ENCODE data around the gene LSR. TPM values are rescaled to one million over a fixed set of nuclear protein-coding genes. Genes with fewer than 3 reads are reported as not detected.

LSR gene
- total RNA-seq, 2 donors from 2014 or later: 119 to 202 TPM

DNA sequence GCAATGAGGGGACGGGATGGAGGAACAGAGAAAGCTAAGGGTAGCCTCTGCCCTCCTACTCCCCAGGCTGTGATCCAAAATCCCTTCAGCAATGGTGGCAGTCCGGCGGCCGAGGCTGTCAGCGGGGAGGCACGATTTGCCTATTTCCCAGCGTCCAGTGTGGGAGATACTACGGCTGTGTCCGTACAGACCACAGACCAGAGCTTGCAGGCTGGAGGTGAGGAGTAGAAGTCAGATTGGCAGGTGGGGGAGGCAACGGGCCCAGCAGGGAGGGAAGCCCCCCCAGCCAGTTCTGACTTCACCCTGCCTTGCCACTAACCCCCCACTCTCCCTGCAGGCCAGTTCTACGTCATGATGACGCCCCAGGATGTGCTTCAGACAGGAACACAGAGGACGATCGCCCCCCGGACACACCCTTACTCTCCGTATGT is 21.6 kb downstream of the LSR start:
- Histone ChIP-seq H3K9me3 (no peaks in the 10 kb centered on the region), H3K27me3 (replicated peaks; ENCODE audit: insufficient read depth) (no peaks in the 10 kb centered on the region), H3K4me3 (no peak overlapping the region), H3K36me3 (peaks cover 0 to 30% of the 10 kb centered on the region in 2 donors), H3K4me1 (replicated peaks) (peaks cover 8% of the 10 kb centered on the region), H3K27ac (no peak overlapping the region)
- WGBS: 86% methylated on average over 16 of the region's 16 CpGs
- TF ChIP-seq POLR2AphosphoS5 (IDR thresholded peaks at IDR 0.05): no peak
- DNase-seq (ENCODE audit: low spot score): no peak
- intact Hi-C loops (cut with DNase I): loop anchor here (10.0 kb wide), 1 partner anchor 224 kb away; the partner anchor contains the start of gene KRTDAP

DNA sequence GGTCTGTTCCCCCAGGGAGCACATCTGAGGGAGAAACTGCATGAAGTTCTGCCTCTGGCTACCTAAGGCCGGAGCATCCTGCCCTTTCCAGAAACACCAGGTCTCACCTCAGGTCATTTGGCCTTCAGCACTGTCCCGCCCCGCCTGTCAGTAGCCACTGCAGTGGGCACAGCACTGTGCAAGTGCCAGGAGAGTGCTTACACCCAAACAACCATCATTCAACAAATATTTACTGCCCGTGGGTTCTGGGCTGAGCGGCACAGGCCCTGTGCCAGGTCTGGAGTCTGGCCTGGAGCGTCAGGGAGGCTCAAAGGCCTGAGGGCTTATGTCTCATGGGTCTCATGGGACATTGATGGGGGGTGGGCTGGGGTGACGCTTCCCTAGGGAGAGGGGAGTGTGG is 22.7 kb downstream of the LSR start:
- H3K9me3 ChIP-seq: no peaks in the 10 kb centered on the region
- TF ChIP-seq, protein P1, sequence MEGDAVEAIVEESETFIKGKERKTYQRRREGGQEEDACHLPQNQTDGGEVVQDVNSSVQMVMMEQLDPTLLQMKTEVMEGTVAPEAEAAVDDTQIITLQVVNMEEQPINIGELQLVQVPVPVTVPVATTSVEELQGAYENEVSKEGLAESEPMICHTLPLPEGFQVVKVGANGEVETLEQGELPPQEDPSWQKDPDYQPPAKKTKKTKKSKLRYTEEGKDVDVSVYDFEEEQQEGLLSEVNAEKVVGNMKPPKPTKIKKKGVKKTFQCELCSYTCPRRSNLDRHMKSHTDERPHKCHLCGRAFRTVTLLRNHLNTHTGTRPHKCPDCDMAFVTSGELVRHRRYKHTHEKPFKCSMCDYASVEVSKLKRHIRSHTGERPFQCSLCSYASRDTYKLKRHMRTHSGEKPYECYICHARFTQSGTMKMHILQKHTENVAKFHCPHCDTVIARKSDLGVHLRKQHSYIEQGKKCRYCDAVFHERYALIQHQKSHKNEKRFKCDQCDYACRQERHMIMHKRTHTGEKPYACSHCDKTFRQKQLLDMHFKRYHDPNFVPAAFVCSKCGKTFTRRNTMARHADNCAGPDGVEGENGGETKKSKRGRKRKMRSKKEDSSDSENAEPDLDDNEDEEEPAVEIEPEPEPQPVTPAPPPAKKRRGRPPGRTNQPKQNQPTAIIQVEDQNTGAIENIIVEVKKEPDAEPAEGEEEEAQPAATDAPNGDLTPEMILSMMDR (IDR thresholded peaks at IDR 0.05): no peak
- no peak for TF ChIP-seq POLR2A (IDR thresholded peaks at IDR 0.05)
- no peak for TF ChIP-seq POLR2AphosphoS5 (IDR thresholded peaks at IDR 0.05)
- H3K36me3 ChIP-seq: peaks cover 3 to 30% of the 10 kb centered on the region in 2 donors
- H3K4me1 ChIP-seq (replicated peaks): no peaks in the 10 kb centered on the region
- H3K4me3 ChIP-seq: no peak overlapping the region
- 78% methylated on average over 7 of the region's 7 CpGs for WGBS
- no peak for DNase-seq (ENCODE audit: low spot score)
- no peak overlapping the region for H3K27ac ChIP-seq
- intact Hi-C loops (cut with DNase I): loop anchor here (10.0 kb wide), 1 partner anchor 223 kb away; the partner anchor contains the start of gene KRTDAP
- H3K27me3 ChIP-seq (replicated peaks; ENCODE audit: insufficient read depth): no peaks in the 10 kb centered on the region

DNA sequence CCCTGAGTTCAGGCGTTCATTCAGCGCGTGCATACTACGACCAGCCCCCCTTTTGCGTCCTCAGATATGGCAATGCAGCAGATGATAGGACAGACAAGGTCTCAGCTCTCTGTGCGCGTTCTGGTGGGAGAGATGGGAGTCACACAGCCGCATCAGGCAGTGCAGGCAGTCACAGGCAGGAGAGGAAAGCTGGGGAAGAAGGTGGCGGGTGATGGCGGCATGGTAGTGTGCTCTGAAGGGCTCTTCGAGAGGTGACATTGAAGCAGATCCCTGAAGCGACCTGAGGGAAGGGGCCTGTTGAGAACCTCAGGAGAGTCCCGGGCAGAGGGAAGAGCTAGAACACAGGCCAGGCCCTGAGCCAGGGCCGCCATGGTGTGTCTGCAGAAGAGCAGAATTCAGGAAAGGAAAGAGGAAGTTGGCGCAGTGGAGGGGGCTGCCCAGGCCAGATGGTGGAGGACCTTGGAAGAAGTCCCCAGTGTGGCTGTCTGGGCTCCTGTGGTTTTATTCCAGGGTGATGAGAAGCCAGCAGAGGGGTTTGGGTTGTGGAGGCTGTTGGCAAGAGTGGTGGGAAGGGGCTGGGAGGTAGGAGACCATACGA is 23.4 kb downstream of the LSR start:
- Histone ChIP-seq H3K27me3 (replicated peaks; ENCODE audit: insufficient read depth) (no peaks in the 10 kb centered on the region), H3K27ac (no peak overlapping the region), H3K9me3 (no peaks in the 10 kb centered on the region), H3K4me1 (replicated peaks) (no peaks in the 10 kb centered on the region), H3K36me3 (peaks cover 7 to 35% of the 10 kb centered on the region in 2 donors), H3K4me3 (no peak overlapping the region)
- no peak for TF ChIP-seq POLR2A (IDR thresholded peaks at IDR 0.05)
- no peak for TF ChIP-seq POLR2AphosphoS5 (IDR thresholded peaks at IDR 0.05)
- TF ChIP-seq, protein P1 (IDR thresholded peaks at IDR 0.05): no peak
- WGBS: 86% methylated on average over 16 of the region's 16 CpGs
- intact Hi-C loops (cut with DNase I): loop anchor here (10.0 kb wide), 1 partner anchor 223 kb away; the partner anchor contains the start of gene KRTDAP
- no peak for DNase-seq (ENCODE audit: low spot score)

DNA sequence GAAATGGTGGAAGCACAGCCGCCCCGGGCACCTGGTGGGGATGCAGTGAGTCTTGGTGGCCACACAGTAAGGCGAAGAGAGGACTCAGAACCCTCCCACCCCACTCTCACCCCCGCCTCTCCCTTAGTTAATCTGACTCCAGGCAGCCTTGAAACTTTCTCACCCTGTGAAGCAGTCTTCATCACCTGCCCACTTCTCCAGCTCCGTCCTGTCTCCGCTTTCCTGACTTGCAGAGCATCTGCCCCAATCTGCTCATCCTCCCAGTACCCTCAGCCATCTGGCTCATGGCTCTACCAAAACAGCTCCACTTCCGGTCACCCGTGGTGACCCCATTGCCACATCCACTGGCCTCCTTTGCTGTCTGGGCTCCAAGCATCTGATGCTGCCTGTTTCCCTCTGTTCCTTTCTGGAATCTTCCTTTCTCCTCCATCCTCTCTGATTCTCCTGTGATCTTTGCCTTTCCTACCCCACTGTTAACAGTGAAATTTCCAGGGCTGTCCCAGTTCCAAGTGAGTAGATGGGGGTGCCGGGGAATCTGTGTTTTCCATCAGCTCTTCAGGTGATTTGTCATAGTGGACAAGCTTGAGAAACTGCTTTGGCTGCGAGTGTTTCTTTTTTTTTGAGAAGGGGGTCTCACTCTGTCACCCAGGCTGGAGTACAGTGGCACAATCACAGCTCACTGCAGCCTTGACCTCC is 24.3 kb downstream of the LSR start:
- H3K36me3 ChIP-seq: peaks cover 11 to 35% of the 10 kb centered on the region in 2 donors
- no peak for DNase-seq (ENCODE audit: low spot score)
- H3K9me3 ChIP-seq: no peaks in the 10 kb centered on the region
- H3K27me3 ChIP-seq (replicated peaks; ENCODE audit: insufficient read depth): no peaks in the 10 kb centered on the region
- H3K4me3 ChIP-seq: no peak overlapping the region
- no peak for TF ChIP-seq POLR2A (IDR thresholded peaks at IDR 0.05)
- TF ChIP-seq, protein P1 (IDR thresholded peaks at IDR 0.05): no peak
- TF ChIP-seq POLR2AphosphoS5 (IDR thresholded peaks at IDR 0.05): no peak
- H3K27ac ChIP-seq: no peak overlapping the region
- 76% methylated on average over 10 of the region's 10 CpGs for WGBS
- H3K4me1 ChIP-seq (replicated peaks): no peaks in the 10 kb centered on the region
- intact Hi-C loops (cut with DNase I): loop anchor here (10.0 kb wide), 1 partner anchor 222 kb away; the partner anchor contains the start of gene KRTDAP

DNA sequence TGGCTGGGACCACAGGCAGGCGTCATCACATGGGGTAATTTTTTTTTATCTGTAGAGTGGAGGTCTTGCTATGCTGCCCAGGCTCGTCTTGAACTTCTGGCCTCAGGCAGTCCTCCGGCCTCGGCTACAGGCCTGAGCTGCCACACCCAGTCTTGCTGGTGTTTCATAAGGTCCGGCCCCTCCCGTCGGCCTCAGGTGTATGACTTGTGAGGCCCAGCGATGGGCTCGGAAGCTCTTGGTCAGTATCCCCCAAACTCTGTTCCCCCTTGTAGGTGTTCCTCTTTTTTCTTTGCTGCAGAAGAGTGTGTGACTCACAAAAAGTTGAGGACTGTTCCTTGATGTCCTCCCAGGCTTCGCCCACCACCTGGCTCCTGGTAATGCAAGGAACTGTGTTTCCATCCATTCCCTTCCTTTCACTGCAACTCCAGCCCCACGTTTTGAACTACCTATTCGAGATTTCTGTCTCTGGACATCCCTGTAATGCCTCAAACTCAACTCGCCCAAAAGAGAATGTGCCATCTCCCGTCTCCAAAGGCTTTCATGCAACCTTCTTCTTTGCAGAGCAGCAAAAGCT is 25.0 kb downstream of the LSR start:
- peaks cover 11 to 35% of the 10 kb centered on the region in 2 donors for H3K36me3 ChIP-seq
- intact Hi-C loops (cut with DNase I): loop anchor here (10.0 kb wide), 1 partner anchor 221 kb away; the partner anchor contains the start of gene KRTDAP
- no peak for DNase-seq (ENCODE audit: low spot score)
- H3K9me3 ChIP-seq: no peaks in the 10 kb centered on the region
- H3K27ac ChIP-seq: no peak overlapping the region
- no peaks in the 10 kb centered on the region for H3K4me1 ChIP-seq (replicated peaks)
- H3K4me3 ChIP-seq: no peak overlapping the region
- TF ChIP-seq, protein P1 (IDR thresholded peaks at IDR 0.05): no peak
- TF ChIP-seq POLR2A (IDR thresholded peaks at IDR 0.05): no peak
- no peak for TF ChIP-seq POLR2AphosphoS5 (IDR thresholded peaks at IDR 0.05)
- no peaks in the 10 kb centered on the region for H3K27me3 ChIP-seq (replicated peaks; ENCODE audit: insufficient read depth)
- 73% methylated on average over 14 of the region's 14 CpGs for WGBS

Data from prostate gland (tissue), 2 donors.